Measurements from ENCODE around the gene SKAP1.
"Not testable (repeated sequence)": the region's sequence is repeated elsewhere in the genome, so short reads cannot be mapped to it uniquely, and the experiment has no call there.

The SKAP1 gene

DNA sequence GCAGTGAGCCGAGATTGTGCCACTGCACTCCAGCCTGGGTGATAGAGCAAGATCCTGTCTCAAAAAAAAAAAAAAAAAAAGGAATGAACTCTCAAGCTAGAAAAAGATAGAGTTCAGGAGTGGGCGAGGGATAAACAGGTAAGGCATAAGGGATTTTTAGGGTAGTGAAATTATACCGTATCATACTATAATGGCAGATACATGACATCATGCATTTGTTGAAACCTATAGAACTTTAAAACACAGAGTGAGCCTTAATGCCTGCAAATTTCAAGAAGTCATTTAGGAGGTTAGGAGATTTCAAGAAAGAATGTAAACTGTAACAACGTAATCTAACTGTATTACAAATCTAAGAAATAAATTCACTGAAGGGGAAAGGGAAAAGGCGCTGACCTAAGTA, 20.4 kb downstream of the SKAP1 start:
- no peak for DNase-seq

DNA sequence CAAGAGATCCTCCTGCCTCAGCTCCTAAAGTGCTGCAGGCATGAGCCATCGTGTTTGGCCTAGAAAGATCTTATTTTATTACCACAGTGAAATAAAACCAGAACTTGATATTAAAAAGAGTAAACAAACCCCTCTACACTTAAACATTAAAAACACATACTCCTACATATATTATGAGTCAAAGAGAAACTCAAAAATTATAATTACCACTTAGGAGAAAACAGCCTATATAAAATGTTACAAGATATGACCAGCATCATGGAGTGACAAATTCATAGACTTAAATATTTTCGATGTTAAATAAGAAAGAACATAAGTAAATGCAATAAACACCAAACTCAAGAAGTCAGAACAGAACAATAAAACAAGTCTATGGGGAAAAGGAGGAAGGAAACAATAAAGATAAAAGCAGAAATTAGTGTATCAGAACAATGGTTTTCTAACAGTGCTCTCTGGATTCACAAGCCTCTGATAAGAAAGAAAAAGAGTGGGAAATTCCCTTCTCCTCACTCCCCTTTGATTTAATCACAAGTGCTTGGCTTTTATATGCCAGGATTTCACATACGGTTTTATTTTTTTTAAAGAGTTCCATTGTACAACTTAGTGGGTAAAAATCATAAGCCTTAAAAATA, 23.0 kb downstream of the SKAP1 start:
- DNase-seq, result no peak

DNA sequence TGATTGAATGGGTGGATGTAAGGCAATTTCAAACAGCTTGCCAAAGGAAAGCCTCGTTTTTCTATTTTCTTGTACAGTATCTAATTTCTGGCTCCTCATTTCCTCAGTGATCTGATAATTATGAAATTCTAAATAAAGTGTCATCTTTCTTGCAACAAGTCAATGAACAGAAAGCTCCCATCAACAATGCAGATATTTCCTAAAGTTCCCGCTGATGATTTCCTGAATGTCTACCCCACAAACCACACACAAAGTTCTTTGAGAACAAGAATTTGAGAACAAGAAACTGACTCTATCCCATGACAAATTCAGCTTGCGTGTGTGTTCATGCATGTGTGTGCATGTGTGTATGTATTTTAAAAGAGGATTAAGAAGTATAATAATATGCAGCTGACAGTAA, 35.2 kb downstream of the SKAP1 start:
- no peak for DNase-seq

DNA sequence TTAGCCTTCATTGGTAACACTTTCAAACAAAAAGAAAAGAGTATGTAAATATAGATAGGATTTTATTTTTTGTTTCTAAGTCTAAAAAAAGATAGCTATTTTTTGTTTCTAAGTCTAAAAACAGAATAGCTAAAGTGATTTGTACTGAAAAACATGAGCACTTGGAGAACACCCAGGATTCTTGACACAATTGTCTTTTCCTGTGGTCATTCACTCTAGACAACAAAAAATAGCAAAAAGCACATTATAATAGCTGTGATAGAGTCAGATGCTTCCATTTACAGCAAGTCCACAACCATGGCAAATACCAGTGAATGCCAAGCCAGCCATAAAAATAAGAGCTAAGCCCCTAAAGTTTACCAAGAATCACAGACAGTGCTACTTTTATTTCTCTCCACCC, 36.7 kb downstream of the SKAP1 start:
- DNase-seq, result no peak

DNA sequence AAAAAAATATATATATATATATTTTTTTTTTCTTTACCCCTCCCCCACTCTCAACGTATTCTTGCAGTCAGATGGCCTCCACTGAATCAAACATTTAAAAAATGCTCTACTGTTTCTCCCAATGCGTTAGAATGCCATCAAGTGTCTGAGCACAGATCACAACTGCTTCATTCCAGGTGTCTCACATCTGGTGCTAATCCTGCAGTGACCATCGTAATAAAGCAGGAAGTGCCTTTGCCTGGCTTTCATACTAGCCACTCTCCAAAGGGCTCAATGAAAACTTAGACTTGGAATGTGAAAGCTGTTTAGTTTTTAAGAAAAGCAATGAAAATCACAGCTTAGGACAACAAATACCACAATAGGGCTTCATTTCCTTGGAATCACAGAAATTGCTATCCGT, 37.2 kb downstream of the SKAP1 start:
- DNase-seq, result no peak

DNA sequence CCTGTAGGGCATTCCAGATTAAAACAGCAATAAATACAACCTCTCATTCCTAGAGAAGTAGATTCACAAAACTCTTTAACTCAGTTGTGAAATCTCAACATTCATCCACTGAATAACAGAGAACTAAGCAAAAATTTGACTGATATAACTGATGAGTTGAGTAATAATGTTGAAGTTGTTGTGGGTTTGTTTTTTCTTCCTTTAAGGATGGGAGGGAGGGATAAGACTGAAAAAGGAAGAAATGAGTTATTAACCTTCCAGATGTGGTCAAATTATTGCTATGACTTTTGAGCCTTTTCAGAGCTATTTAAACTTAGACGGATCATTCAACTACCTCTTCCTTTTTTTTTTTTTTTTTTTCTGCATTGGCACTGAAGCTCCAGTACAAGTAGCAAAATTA, 38.6 kb downstream of the SKAP1 start:
- DNase-seq, result no peak

DNA sequence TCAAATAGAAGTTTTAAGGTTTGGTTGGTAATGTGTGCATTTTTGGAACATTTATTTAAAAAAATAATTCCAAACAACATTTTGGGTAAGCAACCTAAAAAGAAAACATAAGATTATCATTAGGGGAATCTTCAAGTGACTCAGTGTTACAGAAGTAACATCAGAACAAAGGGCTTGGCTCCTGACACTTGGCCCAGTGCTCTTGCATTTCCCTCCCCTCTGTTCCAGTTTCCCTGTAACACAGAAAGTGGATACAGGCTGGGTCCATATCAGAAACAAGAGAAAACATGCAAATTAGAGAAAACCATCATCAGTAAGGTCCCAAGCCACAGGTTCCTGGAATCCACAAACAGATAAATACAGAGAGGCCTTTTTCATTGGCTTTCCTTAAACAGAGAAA, 40.1 kb downstream of the SKAP1 start:
- DNase-seq, result no peak

DNA sequence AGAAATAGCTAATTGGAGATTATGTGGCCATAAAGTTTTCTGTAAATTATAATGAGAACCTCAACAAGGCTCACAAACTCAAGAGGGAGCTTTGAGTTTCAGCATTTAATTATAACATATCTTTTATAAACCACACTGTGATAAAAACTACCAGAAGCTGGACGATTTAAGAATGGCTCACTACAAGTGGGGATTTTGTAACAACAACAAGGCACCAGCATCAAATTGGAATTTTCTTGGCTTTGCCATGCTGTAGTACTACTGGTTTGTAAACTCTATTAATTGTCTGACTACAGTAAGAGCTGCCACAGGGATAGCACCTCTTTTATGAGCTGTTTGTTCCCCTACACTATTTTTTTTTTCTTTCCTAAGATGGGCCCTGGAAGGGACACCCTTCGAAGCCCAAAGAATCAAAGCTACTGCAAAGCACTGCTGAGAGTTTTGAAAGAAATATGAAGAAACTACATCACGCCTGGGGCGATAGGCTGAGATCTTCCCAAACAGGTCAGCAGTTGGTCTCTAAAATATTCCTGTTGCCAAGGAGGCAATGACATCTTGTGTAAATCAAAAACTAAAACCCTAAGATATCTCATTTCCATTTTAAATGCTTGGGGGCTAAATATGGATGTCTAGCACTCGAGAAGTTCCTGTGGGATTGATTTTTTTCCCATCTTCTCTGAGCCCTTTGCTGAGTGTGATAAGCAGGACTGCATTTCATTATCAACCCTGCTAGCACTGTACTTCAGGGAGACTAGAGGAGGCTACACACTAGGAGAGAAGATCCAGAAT, 40.9 kb downstream of the SKAP1 start:
- no peak for DNase-seq

DNA sequence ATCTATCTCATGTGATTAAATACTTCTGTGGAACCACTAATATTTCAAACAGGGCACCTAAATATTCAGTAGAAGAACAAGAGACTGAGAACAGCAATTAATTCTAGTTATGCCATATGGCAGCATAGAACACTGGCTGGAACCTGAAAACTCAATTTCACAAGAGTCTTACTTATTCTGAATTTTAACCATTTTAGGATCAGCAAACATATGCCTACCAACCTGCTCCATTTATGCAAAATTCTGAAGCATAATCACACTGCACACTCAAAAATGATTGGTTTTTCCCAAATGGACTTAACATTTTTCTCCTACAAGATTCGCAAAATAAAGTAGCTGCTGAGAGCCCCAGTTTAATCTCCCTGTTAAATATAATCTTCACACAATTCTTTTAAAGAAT, 43.2 kb downstream of the SKAP1 start:
- DNase-seq, result no peak

DNA sequence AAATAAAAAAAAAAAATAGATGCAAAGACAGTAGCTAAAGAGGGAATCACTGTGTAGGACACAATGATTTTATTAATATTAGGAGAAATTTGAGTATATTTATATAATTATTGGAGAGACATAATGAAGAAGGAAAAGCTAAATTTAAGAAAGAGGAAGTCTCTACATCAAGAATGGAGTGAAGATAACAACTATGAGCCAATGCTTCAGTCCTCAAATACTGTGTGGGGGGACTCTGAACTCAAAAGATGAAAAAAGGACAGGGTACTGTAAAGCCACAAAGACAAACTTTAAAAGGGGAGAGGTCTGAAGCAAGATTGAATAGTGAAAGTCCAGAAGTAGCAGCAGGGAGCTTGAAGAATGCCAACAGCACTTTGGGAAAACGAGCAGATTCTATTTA, 44.7 kb downstream of the SKAP1 start:
- no peak for DNase-seq

DNA sequence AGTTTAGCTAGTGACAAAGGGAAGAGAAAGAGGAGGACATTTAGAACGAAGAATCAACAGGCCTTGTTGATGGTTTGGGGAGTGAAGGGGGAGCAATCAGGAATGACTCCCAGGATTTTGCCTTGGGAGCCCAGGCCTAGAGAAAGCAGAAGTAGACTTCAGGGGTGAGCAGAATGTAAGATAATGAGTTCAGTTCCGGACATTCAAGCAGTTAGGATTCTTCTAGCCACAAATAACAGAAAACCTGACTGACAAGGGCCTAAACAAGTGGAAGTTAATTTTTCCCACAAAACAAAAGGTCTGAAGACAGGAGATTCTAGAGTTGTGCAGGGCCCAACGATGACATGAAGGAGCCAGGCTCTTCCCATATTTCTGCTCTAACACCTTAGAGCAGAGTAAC, 45.9 kb downstream of the SKAP1 start:
- no peak for DNase-seq

DNA sequence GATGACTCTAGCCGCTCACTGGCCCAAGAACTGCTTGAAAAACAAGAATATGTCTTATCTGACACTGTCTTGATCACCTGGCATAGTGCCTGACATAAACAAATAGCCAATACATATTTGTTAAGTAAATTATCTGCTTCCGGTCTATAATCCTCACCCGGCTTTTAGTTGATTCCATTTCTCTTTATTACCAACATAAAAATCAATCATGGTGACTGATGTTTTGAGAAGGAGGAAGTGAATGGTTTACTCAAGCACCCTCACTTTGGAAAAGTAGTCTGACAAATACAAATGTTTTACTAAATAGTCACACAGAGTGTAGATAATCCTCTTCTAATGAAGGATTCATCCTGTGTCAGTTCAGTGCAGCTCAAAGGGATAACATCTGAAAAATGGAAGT, 47.0 kb downstream of the SKAP1 start:
- DNase-seq, result peak; percentile 17

DNA sequence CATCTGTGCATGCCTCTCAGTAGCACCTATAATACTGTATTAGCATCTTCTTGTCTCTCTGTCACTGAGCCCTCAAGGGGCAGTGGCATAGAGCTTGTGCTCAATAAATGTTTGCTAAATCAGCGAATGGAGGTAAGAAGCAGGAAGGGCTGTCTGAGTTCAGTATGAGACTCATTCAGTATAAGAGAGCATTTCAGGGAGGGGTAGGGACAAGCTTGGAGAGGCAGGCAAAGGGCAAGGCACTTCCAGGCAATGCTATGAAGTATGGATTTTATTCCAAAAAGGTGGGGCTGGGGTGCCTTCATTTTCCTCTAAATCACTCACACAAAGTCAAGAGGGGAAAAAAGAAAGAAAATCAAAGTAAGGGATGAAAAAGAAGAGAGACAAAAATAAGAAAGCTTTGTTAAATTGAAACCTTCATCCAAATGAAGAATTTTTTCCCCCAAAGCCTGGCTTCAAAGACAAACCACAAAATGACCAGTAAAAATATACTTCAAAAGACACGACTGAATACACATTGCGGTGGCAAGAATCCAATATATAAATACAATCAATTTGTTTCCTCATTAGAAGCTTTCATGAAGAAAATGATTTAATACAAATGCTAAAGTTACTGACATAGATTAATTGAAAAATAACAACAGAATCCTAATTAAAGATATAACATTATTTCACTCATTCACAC, 51.2 kb downstream of the SKAP1 start:
- DNase-seq, result no peak

DNA sequence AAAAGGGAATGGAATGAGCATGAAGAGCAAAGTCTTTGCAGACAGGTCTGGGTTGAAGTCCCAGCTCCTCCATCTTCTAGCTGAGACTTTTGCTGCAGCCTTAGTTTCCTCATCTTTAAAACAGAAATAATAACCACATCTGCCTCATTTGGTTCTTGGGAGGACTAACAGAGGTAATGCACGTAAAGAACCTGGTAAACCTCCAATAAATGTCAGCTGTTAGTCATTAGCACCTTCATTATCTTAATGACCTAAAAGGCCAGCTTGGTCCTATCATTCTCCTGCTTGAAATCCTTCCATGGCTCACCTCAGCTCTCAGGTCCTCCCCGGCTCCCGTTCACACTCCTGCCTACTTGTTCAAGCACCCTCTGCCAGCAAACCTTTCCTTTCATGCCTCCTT, 51.8 kb downstream of the SKAP1 start:
- no peak for DNase-seq

DNA sequence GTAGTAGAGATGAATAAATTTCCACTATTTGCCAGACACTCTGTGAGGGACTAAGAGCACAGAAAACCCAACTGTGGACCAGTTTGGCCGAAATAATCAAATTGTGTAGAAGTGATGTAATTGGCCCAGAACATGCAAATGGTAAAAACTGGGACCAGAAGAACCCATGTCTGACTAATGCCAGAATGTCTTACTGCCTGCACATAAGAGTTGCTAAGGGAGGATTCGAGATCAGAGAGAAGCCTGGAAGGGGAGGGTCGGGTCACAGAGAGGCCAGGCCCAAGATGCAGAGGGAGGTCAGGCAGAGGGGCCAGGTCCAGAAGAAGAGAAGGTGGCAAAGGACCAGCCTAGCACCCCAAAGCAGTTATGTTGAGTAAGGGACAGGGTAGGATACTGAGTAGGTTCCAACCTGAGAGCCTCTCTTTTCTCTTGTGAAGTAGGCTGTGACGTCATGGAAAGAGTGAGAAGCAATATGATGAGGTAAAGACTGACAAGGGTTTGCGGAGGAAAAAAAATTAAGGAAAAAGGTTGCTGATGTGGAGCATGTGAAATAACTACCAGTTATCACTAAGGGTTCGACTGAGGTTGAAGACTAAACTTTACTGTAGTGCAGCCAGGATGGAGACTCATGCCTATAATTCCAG, 53.2 kb downstream of the SKAP1 start:
- DNase-seq, result no peak

DNA sequence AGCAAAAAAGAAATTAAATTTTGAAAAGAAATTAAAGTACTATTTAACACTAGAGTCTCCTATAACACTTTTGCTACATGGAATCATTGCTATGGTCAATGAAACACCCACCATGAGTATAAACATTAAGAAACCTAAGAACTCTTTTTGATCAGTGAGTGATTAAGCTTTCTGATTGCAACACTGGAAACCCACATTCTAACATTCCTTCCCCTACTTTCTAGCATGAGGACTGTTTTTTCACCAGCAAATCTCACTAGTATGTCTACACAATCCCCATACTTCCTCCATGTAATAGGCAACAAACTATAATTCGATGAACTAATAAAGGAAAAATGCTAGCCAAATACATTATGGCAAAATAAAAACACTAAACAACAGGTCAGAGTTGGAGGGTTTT, 54.7 kb downstream of the SKAP1 start:
- DNase-seq, result no peak

DNA sequence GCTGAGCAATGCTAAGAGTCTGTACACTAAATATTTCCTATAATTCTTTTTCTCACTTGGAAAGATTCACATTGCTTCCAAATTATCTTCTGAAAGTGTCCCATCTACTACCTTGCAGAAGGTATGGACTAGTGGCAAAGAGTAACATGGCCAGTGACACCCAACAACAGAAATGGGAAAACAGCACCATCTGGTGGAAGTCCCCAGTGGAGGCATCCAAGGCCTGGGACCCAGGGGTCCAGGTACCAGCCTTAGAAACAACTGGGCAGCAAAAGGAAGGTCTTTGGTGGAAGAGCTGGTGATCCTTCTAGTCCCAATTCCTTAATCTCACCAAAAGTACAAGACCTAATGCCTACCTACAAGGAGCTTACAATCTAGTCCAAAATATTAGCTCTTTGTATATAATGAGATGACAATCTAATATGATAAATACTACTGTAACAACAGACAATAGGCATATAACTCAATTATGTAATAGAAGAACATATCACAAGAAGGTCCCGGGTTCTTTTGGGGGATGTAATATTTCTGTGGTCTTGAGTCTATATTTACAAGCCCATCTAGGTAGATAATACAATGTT, 55.3 kb downstream of the SKAP1 start:
- peak; percentile 61 for DNase-seq

DNA sequence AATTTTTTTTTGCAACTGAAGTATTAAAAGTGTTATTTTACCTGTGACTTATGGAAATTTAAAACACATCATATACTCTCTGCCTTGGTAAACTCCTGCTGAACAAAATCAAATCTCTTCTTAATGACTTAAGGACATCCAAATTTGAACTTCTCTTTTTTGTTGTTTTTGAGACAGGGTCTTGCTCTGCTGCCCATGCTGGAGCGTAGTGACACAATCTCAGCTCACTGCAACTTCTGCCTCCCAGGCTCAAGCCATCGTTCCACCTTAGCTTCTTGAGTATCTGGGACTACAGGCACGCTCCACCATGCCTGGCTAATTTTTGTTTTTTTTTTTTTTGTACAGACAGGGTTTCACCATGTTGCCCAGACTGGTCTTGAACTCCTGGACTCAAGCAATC, 56.1 kb downstream of the SKAP1 start:
- no peak for DNase-seq

DNA sequence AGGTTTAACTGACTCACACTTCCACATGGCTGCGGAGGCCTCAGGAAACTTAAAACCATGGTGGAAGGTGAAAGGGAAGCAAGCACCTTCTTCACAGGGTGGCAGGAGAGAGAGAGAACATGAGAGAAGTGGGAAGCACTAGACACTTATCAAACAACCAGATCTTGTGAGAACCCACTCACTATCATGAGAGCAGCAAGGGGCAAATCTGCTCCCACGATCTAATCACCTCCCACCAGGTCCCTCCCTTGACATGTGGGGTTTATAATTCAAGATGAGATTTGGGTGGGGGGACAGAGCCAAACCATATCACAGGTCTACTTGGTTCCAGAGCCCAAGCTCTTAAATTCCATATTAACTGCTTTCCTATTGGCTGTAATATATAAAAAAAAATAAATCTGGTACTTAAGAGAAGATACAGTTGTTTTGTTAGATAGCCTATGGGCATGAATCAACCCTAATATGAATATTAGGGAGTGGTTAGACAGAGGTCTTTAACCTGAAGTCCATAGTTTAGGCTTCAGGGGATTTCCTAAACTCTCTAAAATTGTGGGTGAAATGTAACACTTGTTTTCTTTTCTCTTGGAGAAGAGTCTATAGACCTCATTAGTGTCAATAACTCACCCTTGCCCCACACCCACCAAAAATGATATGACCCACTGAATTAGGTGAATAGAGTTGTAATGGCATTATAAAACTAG, 56.7 kb downstream of the SKAP1 start:
- no peak for DNase-seq

DNA sequence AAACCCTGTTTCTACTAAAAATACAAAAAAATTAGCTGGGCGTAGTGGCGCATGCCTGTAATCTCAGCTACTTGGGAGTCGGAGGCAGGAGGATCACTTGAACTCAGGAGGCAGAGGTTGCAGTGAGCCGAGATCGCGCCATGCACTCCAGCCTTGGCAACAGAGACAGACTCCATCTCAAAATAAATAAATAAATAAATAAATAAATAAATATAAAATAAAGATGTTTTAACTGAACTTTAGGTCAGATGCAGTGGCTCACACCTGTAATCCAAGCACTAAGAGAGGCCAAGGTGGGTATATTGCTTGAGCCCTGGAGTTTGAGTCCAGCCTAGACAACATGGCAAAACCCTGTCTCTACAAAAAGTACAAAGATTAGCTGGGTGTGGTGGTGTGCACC, 61.0 kb downstream of the SKAP1 start:
- not testable (repeated sequence) for DNase-seq

DNA sequence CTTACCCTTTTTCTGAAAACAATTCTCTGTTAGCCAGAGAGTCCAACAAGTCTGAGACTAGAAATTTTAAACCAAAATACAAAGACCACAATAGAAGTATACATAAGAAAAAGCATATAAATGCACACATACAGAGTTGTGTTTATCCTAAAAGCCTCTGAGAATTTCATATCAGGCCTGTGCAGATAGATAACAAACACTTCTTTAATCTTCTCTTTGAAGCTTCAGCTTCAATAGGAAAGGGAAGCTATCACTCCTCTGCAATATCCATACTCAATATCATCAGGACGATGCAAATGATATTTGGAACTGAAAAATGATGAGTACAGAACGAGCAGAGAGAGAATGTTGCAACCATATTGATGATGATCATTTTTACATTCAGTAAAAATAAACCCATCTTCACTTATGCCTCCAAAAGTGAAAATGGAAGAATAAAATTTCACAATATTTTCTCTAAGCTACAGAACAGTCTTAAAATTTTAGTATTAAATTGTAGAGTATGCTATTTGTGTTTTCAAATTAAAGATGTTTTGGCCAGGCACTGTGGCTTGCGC, 61.6 kb downstream of the SKAP1 start:
- no peak for DNase-seq

DNA sequence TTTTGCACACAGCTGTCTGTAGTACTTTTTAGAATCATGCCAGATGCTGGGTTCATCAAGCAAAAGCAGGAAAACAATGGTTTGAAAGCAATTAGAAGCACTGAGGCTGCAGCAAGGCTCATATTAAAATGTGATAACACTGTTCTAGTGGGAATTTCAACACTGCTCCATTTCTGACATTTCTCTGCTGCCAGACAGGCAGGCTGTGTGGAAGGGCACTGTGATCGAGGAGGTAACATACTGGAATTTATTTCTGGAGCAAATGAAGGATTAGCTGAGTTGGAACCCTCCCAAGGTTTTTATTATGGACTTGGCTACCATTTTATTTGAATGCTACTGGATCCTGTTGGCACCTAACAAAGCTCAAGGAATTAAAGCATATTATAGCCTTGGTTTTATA, 66.9 kb downstream of the SKAP1 start:
- DNase-seq, result no peak

All from NCI-H748 treated with DMSO at 0.1 percent for 48 hours (cell line).